ENCODE measurements around the gene REELD1.

REELD1 gene

GRCh38 chr4:146271466-146271865 is 57.1 kb downstream of the REELD1 start:
- no peak for DNase-seq

GRCh38 chr4:146273204-146273901 is 59.0 kb downstream of the REELD1 start:
- no peak for DNase-seq

- DNase-seq: no peak
Measured at GRCh38 chr4:146274774-146275173, 60.4 kb downstream of the REELD1 start.

- no peak for DNase-seq
Measured at GRCh38 chr4:146275370-146275769, 61.0 kb downstream of the REELD1 start.

- no peak for DNase-seq
Measured at GRCh38 chr4:146278986-146279385, 64.6 kb downstream of the REELD1 start.

Data from NCI-H345 (cell line).